Suppressor macrophage treated with lipopolysaccharide for 1 hour (primary cell): ENCODE results near the gene CD58.
A peak's percentile ranks its signal among the peaks of the same experiment; 100 is the strongest.

Experiments used
- DNase-seq, 3 donors: peaks; one replicate each; pipeline ENCODE4 v3.0.0-alpha.2; 2020 to 2022

The CD58 gene

GRCh38 chr1:116569776-116570357 is 959 bp downstream of the CD58 start:
- DNase-seq: peak; percentile 42 to 66 (median 47)

- DNase-seq: peak in 2 of 3 donors; percentile 45
Measured at GRCh38 chr1:116569381-116569670, 1.5 kb downstream of the CD58 start.

GRCh38 chr1:116568662-116569380 is 2.0 kb downstream of the CD58 start:
- DNase-seq: no peak

GRCh38 chr1:116567790-116568661 is 2.8 kb downstream of the CD58 start:
- DNase-seq: no peak

GRCh38 chr1:116565222-116565621 is 5.6 kb downstream of the CD58 start:
- no peak for DNase-seq

GRCh38 chr1:116564426-116564825 is 6.4 kb downstream of the CD58 start:
- peak in 2 of 3 donors; percentile 40 to 50 for DNase-seq

GRCh38 chr1:116562465-116562864 is 8.4 kb downstream of the CD58 start:
- DNase-seq: peak; percentile 64 to 74 (median 66)

- no peak for DNase-seq
Measured at GRCh38 chr1:116561563-116561962, 9.3 kb downstream of the CD58 start.

- DNase-seq: peak in 2 of 3 donors; percentile 35 to 57
Measured at GRCh38 chr1:116560704-116561490, 9.9 kb downstream of the CD58 start.

- DNase-seq: no peak
Measured at GRCh38 chr1:116559304-116559761, 11.5 kb downstream of the CD58 start.

GRCh38 chr1:116558571-116558970 is 12.3 kb downstream of the CD58 start:
- DNase-seq: no peak

GRCh38 chr1:116558140-116558549 is 12.7 kb downstream of the CD58 start:
- DNase-seq: peak; percentile 81 to 89 (median 83)

- no peak for DNase-seq
Measured at GRCh38 chr1:116557323-116557878, 13.4 kb downstream of the CD58 start.

GRCh38 chr1:116556289-116557006 is 14.4 kb downstream of the CD58 start:
- peak; percentile 94 to 98 (median 96) for DNase-seq

GRCh38 chr1:116554924-116555323 is 15.9 kb downstream of the CD58 start:
- DNase-seq: no peak

GRCh38 chr1:116553386-116554115 is 17.3 kb downstream of the CD58 start:
- peak in 2 of 3 donors; percentile 45 to 57 for DNase-seq

GRCh38 chr1:116546354-116546977 is 24.4 kb downstream of the CD58 start:
- DNase-seq: no peak

- no peak for DNase-seq
Measured at GRCh38 chr1:116545359-116545705, 25.5 kb downstream of the CD58 start.

GRCh38 chr1:116544588-116545358 is 26.1 kb downstream of the CD58 start:
- peak; percentile 40 to 75 (median 69) for DNase-seq

- DNase-seq: peak; percentile 61 to 80 (median 73)
Measured at GRCh38 chr1:116540088-116540487, 30.7 kb downstream of the CD58 start.
